GM21529 (cell line): ENCODE measurements around the gene CLIC4.
"Not testable (repeated sequence)": the region's sequence is repeated elsewhere in the genome, so short reads cannot be mapped to it uniquely, and the experiment has no call there.

ENCODE experiments used
- ATAC-seq: cut with Tn5 transposase; IDR thresholded peaks from one replicate; pipeline ENCODE4 v1.9.1; 2021; ENCODE audit not compliant: unreplicated experiment

CLIC4 gene

DNA sequence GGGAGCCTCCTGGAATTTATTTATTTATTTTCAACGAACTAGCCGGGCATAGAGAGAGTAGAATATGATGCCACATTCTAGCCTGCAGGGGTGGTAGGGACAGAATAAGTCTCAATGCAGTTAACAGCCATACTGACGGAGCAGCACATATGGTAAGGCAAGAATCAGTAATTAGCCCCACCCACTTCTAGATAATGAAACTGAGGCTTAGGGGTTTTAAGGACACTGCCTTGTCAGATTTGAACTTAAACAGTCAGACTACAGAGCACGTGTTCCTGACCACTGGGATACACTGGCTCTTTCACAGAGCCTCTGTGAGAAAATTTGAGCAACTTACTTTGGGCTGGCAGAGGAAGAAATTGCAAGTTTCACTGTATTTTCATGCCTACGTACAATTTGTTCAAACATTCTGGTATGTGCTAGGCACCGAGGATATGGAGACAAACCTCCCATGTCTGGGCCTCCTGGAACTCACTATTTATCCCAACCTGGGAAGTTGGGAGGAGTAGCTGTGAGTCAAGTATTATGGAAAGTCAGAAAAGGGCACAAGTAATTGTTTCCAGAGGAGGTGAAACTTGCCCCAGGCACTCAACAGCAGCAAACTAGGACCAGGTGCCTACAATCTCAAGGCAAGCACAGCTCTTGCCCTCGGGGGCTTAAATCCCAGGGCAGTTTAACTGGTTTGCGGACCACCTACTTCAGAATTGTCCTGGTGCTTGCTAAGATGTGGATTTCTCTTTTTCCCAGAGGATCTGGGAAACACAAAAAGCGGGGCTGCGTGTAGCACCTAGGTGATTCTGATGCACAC lies 1.6 kb upstream of the CLIC4 start:
- no peak for ATAC-seq

DNA sequence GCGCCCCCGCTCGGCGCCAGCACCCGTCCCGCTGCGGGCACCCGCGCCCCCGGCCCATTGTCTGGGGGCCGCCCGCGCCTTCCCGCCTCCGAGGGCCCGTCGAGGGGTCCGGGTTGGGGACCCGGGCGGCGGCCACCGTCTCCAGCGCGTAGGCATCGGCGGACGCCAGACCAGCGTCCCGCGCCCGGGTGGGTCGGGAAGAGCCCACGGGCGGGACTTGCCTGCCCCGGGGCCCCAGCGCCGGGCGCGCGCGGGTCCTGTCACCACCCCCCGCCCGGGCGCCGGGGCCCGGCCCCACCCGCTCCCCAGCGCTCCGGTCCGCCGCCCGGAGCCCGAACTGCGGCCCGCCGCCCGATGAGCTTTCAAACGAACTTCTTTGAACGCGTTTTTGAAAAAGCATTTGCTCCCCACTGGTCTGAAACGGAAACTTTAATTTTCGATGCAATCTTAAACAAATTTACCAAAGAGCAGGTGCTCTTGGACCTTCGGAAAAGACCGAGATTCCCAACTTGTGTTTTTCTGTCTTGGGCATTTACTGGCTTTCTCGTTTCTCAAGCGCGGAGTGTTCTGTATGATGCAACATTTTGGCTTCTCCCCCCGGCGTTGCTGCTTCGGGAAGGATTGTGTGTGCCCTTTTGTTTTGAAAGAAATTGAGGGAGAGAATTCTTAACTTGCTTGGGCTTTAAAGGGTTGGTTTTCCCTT lies 615 bp downstream of the CLIC4 start:
- ATAC-seq, result peak; percentile 5

DNA sequence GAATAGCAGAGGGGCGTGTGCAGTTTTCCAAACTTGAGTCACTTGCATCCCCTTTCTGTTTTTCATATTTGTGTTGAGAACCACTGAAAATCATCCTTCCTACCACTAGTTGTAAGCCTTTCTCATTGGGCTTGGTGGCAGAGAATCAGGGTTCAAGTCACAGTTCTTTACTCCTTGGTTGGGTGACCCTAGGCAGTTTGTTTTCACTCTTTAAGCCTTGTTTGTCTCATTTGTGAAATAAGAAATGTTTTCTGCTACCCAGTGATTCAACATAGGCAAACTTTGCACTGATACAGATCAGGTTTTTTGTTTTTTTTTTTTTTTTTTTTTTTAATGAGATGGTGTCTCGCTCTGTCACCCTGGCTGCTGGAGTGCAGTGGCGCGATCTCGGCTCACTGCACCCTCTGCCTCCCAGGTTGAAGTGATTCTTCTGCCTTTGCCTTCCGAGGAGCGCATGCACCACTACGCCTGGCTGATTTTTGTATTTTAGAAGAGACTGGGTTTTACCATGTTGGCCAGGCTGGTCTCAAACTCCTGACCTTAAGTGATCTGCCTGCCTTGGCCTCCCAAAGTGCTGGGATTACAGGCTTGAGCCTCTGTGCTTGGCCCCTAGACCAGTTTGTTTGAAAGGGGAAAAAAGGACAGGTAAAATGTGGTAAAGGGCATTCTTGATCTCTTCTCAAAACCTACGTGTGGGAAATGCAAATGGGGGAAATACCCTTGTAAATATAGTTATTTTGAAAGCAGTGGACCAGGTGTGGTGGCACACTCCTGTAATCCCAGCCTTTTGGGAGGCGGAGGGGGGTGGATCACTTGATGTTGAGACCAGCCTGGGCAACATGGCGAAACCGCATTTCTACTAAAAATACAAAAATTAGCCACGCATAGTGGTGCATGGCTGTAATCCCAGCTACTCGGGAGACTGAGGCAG lies 3.2 kb downstream of the CLIC4 start:
- ATAC-seq, result no peak

DNA sequence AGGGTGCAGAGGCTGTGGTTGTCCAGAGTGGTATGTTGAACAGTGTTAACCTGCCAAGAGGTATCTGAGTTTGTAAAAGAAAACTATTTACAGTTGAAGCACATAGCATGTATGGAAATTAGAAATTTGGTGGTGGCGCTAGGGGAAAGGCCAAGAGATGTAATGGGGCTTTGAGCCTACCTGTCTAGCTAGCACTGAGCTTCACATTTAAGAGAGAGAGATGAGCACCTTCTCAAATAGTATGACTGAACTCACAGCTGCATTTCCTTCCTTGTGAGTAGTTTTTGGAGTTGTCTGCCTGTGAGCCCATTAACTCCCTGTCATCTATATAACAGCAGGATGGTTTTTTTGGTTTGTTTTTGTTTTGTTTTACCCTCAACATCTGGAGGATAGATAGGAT lies 4.0 kb downstream of the CLIC4 start:
- ATAC-seq, result no peak

DNA sequence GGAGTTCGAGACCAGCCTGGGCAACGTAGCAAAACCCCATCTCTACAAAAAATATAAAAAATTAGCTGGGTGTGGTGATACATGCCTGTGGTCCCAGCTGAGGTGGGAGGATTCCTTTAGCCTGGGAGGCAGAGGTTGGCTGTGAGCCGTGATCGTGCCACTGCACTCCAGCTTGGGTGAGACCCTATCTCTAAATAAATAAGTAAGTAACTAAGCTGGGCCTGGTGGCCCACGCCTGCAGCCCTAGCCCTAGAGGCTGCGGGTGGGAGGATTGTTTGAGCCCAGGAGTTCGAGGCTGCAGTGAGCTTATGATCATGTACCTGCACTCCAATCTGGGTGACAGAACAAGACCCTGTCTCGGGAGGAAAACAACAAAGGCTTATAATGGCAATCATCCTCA lies 4.6 kb downstream of the CLIC4 start:
- no peak for ATAC-seq

DNA sequence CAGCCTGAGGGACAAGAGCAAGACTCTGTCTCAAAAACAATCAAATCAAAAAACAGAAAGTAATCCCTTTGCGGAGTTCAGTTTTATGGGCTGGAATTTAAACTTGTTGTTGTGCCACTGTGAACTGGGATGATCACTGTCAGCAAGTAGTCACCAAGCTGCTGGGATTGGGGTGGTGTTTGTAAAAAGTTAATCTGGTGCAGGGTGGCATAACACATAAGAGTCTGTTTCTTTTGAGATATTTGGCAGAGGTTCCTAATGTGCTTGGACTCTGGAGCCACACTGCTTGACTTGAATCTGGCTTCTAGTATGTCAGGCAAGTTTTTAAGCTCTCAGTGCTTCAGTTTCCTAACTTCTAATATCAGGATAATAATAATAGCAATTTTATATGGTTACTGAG lies 6.6 kb downstream of the CLIC4 start:
- ATAC-seq, result no peak

DNA sequence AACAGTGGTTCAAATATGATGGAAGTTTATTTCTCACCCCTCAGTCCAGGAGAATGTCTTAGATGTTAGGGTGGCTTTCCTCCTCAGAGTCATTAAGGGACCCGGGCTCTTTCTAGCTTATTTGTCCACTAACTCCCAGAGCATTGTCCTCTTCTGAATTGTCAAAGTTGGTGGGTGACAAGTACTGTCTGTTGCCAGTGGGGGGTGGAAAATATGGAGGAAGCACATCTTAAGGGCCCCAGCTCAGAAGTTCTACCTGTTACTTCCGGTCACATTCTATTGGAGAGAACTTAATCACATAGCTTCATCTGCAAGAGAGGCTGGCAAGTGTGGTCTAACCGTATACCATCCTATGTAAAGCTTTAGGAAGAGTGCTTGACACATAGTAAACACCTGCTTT lies 7.1 kb downstream of the CLIC4 start:
- no peak for ATAC-seq

DNA sequence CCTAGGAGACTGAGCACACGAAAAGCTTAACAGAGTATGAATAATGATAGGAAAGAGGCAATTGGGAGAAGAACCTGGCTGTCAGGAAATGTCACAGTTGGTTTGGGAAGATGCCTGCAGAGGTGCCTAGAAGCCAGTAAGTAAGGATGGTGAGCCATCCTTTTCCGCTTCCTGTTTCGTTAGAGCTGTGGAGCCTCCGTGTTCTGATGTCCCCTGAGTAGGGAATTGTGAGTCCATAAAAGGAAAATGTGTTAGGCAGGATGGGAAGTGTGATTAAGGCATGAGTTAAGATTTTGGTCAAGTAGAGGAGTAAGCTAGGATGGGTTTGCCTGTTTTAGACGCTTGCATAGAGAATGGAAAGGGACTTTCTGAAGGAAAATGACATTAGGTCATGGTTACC lies 9.0 kb downstream of the CLIC4 start:
- no peak for ATAC-seq

DNA sequence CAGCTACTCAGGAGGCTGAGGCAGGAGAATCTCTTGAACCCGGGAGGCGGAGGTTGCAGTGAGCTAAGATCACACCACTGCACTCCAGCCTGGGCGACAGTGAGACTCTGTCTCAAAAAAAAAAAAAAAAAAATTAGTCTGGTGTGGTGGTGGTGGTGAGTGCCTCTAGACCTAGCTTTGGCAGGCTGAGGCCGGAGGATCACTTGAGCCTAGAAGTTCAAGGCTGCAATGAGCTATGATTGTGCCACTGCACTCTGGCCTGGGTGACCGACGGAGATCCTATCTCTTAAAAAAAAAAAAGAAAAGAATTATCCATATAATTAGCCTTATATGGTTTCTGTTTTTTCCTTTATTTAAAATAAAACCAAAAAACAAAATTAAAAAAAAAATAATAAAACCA lies 10.1 kb downstream of the CLIC4 start:
- ATAC-seq, result not testable (repeated sequence)

DNA sequence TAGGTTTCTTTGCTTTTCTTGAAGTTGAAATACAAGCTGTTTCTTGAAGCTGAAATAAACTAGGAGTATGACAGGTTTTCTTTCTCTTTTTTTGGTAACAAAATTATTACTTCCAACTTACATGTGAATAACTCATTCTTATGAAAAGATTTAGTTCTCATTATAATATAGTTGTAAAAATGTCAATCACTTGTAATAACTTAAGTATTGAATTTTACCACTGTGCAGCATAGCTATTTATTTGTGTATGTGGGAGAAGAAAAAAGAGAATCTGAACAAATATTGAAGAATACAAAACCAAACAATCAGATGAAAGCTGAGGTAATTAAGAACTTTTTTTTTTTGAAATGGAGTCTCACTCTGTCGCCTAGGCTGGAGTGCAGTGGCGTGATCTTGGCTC lies 11.1 kb downstream of the CLIC4 start:
- no peak for ATAC-seq

DNA sequence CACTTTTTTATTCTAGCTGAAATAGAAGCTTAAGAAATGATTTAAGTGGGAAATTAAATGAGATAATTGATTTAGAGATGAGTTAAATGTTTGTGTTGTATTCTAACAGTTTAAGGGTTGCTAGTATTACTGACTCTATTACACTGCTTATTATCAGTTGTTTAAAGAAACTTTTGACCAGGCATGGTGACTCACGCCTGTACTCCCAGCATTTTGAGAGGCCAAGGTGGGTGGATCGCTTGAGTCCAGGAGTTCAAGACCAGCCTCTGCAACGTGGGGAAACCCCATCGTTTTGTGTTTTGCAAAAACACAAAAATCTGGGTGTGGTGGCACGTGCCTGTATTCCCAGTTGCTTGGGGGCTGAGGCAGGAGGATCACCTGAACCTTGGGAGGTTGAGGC lies 14.2 kb downstream of the CLIC4 start:
- no peak for ATAC-seq

DNA sequence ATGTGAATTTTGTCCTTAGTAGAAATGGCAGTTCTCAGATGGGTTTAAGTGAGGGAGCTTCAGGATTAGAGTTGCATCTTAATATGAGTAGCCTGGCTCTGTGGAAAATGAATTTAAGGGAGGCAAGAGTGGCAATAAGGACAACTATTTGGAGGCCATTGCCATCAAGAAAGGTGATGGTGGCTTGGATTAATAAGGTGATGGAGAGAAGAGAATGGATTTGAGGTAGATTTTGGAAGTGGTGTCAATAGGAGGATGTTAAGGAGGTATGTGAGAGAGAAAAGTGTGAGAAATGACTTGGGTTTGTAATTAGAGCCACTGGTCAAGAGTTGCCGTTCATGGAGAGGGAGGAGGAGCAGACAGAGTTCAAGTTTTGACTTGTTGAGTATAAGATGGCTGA lies 16.3 kb downstream of the CLIC4 start:
- ATAC-seq, result no peak

DNA sequence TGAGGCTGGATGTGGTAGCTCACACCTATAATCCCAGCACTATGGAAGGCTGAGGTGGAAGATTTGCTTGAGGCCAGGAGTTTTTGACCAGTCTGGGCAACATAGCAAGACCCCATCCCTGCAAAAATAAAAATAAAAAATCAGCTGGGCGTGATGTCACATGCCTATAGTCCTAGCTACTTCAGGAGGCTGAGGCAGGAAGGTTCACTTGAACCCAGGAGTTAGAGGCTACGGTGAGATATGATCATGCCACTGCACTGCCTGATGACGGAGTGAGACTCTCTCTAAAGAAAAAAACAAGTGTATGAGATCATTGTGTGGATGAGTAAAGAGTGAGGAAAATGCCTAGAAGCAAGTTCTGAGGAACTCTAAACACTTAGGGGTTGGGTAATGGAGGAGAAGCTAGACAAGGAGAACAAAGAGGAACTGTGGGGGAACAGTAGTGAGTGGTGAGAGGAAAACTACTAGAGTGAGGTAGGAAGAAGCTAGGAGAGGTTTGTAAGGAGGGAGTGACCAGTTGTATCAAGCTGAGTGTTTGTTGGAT lies 17.0 kb downstream of the CLIC4 start:
- no peak for ATAC-seq

DNA sequence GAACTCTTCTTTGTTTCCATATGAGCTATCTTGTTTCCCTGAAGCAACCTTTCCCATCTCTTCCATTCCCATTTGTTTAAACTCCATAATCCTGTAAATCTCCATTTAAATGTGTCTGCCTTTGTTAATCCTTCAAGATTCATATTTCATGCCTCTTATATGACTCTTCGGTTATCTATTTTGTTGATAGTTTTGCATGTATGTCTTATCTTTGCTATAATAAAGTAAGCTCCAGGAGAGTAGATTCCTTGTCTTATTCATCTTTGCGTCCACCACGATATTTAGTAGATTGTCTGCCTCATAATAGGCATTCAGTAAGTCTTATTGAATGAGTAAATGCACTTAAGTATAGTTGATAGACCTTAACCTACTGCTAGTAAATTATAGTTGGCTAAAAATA lies 18.4 kb downstream of the CLIC4 start:
- no peak for ATAC-seq

DNA sequence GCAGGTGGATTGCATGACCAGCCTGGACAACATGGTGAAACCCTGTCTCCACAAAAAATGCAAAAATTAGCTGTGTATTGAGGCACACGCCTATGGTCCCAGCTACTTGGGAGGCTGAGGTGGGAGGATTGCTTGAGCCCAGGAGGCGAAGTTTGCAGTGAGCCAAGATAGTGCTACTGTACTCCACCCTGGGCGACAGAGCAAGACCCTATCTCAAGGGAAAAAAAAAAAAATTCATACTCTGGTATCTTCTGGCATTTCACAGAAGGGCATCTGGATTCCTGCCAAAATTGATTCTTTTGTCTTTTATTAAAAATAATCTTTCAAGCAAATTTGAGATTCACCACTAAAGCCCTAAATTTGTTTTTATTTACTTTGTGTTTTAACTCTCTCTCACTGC lies 19.2 kb downstream of the CLIC4 start:
- no peak for ATAC-seq

DNA sequence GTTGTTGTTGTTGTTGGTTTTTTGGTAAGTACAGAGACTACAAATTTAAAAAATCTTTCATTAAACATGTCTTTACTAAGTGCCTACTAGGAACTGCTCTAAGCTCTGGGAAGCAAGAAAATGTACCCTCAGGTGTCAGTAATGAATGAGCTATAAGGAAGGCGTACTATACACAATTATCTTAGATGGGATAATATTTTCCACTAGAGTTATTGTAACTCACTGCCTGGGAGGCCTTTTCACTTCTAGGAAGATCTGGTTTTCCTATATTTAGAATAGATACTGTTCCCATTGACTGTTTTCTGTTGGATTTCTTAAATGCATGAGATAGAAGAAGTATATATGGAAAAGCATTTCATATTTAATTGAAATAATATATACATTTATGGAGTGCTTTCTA lies 19.6 kb downstream of the CLIC4 start:
- ATAC-seq, result no peak

DNA sequence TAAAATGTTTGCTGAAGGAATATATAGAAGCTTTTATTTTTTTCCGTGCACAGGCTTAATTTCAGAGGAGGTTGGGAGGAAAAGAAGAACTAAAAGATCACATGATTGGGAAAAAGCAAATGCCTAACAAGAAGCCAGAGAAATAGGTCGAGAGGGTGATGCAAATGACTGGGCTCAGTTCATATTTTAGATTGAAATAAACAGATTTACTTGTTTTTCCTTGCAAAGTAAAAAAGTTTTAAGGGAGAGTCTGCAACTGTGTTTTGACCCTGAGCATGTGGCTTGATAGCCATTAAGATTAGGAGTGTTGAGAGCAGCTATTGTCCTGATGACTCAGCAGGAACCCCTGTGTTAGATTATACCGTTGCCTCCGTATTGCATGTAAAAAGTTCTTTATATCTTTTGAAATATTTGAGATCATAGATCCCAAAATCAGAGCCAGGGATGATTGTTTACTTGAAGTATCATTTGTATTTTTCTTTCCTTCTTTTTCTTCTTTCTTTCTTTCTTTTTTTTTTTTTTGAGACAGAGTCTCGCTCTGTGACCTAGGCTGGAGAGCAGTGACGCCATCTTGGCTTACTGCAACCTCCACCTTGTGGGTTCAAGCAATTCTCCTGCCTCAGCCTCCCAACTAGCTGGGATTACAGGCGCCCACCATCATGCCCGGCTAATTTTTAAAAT lies 20.2 kb downstream of the CLIC4 start:
- ATAC-seq, result no peak

DNA sequence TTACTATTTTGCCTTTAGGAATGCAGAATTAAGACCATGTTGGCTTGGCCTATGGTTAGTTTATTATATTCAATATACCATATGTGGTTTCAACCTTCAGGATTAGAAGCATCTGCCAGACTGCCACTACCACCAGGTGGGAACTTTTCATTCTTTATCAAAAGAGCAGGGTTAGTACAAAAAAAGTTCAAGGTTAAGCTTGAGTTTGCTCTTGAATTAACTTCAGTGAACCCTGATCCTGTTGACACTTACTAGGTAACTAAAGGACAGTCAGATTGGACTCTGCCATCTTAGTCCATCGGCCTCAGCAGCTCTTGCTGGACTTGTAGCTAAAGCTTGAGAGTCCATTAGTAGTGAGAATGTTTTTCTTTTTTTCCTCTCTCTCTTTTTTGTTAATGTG lies 22.1 kb downstream of the CLIC4 start:
- ATAC-seq, result no peak

DNA sequence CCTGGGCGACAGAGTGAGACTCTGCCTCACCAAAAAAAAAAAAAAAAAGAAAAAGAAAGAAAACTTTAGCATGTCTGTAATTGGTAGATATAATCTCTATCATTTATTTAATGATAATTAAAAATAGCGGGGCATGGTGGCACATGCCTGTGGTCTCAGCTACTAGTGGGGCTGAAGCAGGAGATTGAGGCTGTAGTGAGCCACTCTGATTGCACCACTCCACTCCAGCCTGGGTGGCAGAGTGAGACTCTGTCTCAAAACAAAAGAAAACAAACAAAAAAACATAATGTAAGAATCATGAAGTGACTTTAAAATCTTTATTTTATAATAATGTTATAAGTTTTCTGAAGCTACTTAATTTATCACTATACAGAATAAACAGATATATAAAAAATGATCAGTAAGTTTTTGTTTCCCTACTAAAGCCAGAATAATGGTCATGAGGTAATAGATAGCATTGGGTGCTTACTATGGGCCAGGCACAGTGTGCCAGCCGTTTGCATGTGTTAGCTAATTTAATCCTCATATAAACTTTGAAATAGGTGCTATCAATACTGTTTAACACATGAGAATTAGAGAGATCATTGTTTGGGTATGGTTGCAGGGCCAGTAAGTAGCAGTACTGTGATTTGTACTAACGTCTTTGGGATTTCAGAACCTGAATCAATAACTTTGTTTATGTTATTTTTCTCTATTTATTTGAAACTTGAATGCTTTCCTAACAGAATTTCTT lies 23.8 kb downstream of the CLIC4 start:
- no peak for ATAC-seq
